ENCODE data around the gene GPR31. TPM values are rescaled to one million over a fixed set of nuclear protein-coding genes. Genes with fewer than 3 reads are reported as not detected.

GPR31 gene
- polyA plus RNA-seq, 1 of the 3 experiments (the other 2 are of a cell fraction): not detected

DNA sequence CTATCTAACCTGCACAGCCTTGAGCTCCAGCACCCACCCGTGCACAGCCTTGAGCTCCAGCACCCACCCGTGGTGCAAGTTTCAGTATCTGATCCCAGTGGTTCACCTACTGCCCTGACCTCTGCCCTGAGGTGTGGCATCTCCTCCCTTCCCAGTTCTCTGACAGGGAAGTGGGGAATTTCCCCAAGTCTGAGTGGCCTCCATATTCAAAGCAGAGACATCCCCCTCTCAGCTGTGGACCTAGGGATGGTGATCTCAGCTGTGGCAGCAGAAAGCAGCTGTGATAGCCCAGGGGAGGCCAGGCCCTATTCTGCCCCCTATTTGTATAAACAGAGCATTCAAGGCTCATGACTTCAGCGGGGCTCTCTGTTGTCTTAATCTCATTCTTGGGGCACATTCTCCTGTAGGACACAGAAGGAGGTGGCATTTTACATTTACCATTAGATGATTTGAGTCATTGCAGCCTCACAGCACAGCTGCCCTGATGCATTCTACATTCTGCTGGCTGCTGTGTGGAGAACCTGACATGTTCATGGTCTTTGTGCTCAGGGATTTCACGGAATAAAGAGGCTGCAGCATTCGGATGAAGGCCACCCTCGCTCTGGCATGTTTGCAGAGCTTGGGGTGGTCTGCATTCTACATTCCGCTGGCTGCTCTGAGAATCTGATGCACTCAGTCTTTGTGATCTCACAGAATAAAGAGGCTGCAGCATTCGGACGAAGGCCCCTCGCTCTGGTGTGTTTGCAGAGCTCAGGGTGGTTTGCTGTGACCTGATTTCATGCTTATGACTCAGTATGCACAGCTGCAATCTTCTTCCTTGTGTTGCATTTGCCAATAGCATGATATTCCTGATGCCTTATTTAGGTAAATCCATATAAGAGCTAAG, 16.9 kb downstream of the GPR31 start (continued):
- TF ChIP-seq EZH2phosphoT487 (IDR thresholded peaks at IDR 0.05; ENCODE audit: borderline replicate concordance, low read depth): no peak
- no peak for TF ChIP-seq NRF1 (IDR thresholded peaks at IDR 0.05; ENCODE audit: low read depth, low read length)
- TF ChIP-seq MEF2A (IDR thresholded peaks at IDR 0.05; ENCODE audit: borderline replicate concordance, low read depth): no peak
- TF ChIP-seq TAF1 (IDR thresholded peaks at IDR 0.05; ENCODE audit: borderline replicate concordance, low read depth, low read length): no peak
- TF ChIP-seq, protein P1, sequence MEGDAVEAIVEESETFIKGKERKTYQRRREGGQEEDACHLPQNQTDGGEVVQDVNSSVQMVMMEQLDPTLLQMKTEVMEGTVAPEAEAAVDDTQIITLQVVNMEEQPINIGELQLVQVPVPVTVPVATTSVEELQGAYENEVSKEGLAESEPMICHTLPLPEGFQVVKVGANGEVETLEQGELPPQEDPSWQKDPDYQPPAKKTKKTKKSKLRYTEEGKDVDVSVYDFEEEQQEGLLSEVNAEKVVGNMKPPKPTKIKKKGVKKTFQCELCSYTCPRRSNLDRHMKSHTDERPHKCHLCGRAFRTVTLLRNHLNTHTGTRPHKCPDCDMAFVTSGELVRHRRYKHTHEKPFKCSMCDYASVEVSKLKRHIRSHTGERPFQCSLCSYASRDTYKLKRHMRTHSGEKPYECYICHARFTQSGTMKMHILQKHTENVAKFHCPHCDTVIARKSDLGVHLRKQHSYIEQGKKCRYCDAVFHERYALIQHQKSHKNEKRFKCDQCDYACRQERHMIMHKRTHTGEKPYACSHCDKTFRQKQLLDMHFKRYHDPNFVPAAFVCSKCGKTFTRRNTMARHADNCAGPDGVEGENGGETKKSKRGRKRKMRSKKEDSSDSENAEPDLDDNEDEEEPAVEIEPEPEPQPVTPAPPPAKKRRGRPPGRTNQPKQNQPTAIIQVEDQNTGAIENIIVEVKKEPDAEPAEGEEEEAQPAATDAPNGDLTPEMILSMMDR (IDR thresholded peaks at IDR 0.05): no peak
- no peak for TF ChIP-seq TEAD4 (IDR thresholded peaks at IDR 0.05; ENCODE audit: borderline replicate concordance, insufficient read depth)
- TF ChIP-seq, protein P2, sequence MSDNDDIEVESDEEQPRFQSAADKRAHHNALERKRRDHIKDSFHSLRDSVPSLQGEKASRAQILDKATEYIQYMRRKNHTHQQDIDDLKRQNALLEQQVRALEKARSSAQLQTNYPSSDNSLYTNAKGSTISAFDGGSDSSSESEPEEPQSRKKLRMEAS (IDR thresholded peaks at IDR 0.05; ENCODE audit: low read depth): no peak
- TF ChIP-seq CHD2 (IDR thresholded peaks at IDR 0.05; ENCODE audit: low read length, partially characterized antibody): no peak
- TF ChIP-seq, protein P3, sequence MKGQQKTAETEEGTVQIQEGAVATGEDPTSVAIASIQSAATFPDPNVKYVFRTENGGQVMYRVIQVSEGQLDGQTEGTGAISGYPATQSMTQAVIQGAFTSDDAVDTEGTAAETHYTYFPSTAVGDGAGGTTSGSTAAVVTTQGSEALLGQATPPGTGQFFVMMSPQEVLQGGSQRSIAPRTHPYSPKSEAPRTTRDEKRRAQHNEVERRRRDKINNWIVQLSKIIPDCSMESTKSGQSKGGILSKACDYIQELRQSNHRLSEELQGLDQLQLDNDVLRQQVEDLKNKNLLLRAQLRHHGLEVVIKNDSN (IDR thresholded peaks at IDR 0.05; ENCODE audit: borderline replicate concordance, low read depth): no peak
- TF ChIP-seq, protein P4, sequence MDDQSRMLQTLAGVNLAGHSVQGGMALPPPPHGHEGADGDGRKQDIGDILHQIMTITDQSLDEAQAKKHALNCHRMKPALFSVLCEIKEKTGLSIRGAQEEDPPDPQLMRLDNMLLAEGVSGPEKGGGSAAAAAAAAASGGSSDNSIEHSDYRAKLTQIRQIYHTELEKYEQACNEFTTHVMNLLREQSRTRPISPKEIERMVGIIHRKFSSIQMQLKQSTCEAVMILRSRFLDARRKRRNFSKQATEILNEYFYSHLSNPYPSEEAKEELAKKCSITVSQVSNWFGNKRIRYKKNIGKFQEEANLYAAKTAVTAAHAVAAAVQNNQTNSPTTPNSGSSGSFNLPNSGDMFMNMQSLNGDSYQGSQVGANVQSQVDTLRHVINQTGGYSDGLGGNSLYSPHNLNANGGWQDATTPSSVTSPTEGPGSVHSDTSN (IDR thresholded peaks at IDR 0.05): no peak
- TF ChIP-seq ELF1 (IDR thresholded peaks at IDR 0.05): no peak
- no peak for TF ChIP-seq RCOR1 (IDR thresholded peaks at IDR 0.05; ENCODE audit: low read length)
- no peak for TF ChIP-seq FOXJ3 (CRISPR knock-in tag; IDR thresholded peaks at IDR 0.05)

DNA sequence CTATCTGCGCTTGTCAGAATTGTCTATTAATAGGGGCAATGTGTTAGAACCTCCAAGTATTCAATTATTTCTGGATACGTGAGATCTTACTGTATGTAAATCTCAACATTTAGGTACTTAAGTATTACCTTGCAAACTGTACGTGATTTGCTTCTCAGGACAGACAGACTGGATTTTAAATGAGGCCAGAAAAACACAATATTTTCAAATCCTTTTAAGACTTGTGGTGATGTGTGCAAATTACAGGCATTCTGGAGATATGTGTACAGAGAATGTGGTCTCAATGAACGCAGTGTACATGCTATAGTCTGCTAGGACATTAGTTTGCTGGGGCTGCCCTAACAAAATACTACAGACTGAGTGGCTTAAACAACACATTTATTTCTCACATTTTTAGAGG, 18.0 kb downstream of the GPR31 start:
- no peak overlapping the region for H3K4me2 ChIP-seq
- no peaks in the 10 kb centered on the region for H3K9me2 ChIP-seq
- DNase-seq: no peak
- WGBS (ENCODE audit: low lambda C conversion rate): 73% methylated on average over 4 of the region's 4 CpGs
- no peak overlapping the region for H3K9ac ChIP-seq
- H3K79me2 ChIP-seq (ENCODE audit: insufficient read depth): no peaks in the 10 kb centered on the region
- H3K4me3 ChIP-seq (ENCODE audit: low read depth in 2 of 2, low read length in 1 of 2): no peak overlapping the region
- ChIA-PET POLR2A (no interaction called here), CTCF (interaction anchor here (1.0 to 7.6 kb wide), 6 partner anchors 17 to 381 kb away, joined by 3 to 79 read pairs (median 6); partner anchors contain the start of genes CCR6 and CEP43)
- H3F3A ChIP-seq (replicated peaks; ENCODE audit: insufficient read depth): no peaks in the 10 kb centered on the region
- TF ChIP-seq GATA2 (CRISPR knock-in tag; IDR thresholded peaks at IDR 0.05): no peak
- no peak for TF ChIP-seq RCOR1 (IDR thresholded peaks at IDR 0.05; ENCODE audit: low read length)
- no peak for TF ChIP-seq RAD21 (IDR thresholded peaks at IDR 0.05; ENCODE audit: low read length)
- TF ChIP-seq, protein P5, sequence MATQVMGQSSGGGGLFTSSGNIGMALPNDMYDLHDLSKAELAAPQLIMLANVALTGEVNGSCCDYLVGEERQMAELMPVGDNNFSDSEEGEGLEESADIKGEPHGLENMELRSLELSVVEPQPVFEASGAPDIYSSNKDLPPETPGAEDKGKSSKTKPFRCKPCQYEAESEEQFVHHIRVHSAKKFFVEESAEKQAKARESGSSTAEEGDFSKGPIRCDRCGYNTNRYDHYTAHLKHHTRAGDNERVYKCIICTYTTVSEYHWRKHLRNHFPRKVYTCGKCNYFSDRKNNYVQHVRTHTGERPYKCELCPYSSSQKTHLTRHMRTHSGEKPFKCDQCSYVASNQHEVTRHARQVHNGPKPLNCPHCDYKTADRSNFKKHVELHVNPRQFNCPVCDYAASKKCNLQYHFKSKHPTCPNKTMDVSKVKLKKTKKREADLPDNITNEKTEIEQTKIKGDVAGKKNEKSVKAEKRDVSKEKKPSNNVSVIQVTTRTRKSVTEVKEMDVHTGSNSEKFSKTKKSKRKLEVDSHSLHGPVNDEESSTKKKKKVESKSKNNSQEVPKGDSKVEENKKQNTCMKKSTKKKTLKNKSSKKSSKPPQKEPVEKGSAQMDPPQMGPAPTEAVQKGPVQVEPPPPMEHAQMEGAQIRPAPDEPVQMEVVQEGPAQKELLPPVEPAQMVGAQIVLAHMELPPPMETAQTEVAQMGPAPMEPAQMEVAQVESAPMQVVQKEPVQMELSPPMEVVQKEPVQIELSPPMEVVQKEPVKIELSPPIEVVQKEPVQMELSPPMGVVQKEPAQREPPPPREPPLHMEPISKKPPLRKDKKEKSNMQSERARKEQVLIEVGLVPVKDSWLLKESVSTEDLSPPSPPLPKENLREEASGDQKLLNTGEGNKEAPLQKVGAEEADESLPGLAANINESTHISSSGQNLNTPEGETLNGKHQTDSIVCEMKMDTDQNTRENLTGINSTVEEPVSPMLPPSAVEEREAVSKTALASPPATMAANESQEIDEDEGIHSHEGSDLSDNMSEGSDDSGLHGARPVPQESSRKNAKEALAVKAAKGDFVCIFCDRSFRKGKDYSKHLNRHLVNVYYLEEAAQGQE (IDR thresholded peaks at IDR 0.05; ENCODE audit: low read depth, low read length): no peak
- TF ChIP-seq NRF1 (IDR thresholded peaks at IDR 0.05; ENCODE audit: low read depth, low read length): no peak
- no peak for TF ChIP-seq FOXJ3 (CRISPR knock-in tag; IDR thresholded peaks at IDR 0.05)
- TF ChIP-seq SMC3 (IDR thresholded peaks at IDR 0.05; ENCODE audit: low read depth, low read length): no peak
- no peak for TF ChIP-seq TAF1 (IDR thresholded peaks at IDR 0.05; ENCODE audit: borderline replicate concordance, low read depth, low read length)
- TF ChIP-seq FOSL2 (IDR thresholded peaks at IDR 0.05; ENCODE audit: borderline replicate concordance, low read depth): no peak
- TF ChIP-seq SIN3A (IDR thresholded peaks at IDR 0.05; ENCODE audit: borderline replicate concordance, low read depth, low read length): no peak
- TF ChIP-seq, protein P2 (IDR thresholded peaks at IDR 0.05; ENCODE audit: low read depth): no peak
- no peak for TF ChIP-seq GABPA (IDR thresholded peaks at IDR 0.05; ENCODE audit: low read depth)
- TF ChIP-seq FOXM1 (IDR thresholded peaks at IDR 0.05; ENCODE audit: low read depth): no peak
- TF ChIP-seq NFIC (IDR thresholded peaks at IDR 0.05; ENCODE audit: borderline replicate concordance): no peak
- no peaks in the 10 kb centered on the region for H3K36me3 ChIP-seq (replicated peaks in 1 of 2; ENCODE audit: control insufficient read depth in 1 of 2, insufficient read depth in 2 of 2, low read length in 1 of 2)
- H3K9me3 ChIP-seq: no peaks in the 10 kb centered on the region
- H3K27ac ChIP-seq (ENCODE audit: low read depth in 2 of 2, low read length in 1 of 2): no peak overlapping the region
- H3K4me1 ChIP-seq (ENCODE audit: control insufficient read depth in 1 of 2, insufficient read depth in 2 of 2, low read depth in 1 of 2, low read length in 1 of 2): peaks cover 0 to 3% of the 10 kb centered on the region in 2 experiments; a peak in 1 of 4 replicates
- H3K27me3 ChIP-seq (ENCODE audit: insufficient read depth): 0 out of 2 replicates have a peak, but pooled peaks cover 5% of the 10 kb centered on the region
- no peaks in the 10 kb centered on the region for H4K20me1 ChIP-seq (ENCODE audit: insufficient read depth)
- H2AFZ ChIP-seq (ENCODE audit: low read depth): no peak overlapping the region

All from SK-N-SH (cell line).